PC-3 (cell line): ENCODE results near the gene PRR13. TPM values are rescaled to one million over a fixed set of nuclear protein-coding genes. Genes with fewer than 3 reads are reported as not detected.

ENCODE experiments used
- ATAC-seq: fragments of 200-7000 bp; cut with Tn5 transposase; 2 replicates; pipeline ENCODE4 v1.9.1; 2020; ENCODE audit warnings: mild to moderate bottlenecking, moderate library complexity
- BruUV-seq: library from RNA; stranded (reverse); fragments of 400-500 nt; replicated peaks from 2 replicates; lab custom pipeline; 2021; lab: Mats Ljungman, UMichigan
- CTCF ChIA-PET: fragments of 300-600 bp; sonication (Branson Sonifier 250); formaldehyde crosslinking; loops from one replicate; lab custom pipeline; 2022; ENCODE audit warnings: antibody characterized with exemption; lab: Charles Lee
- POLR2A ChIA-PET: fragments of 300-600 bp; sonication (Branson Sonifier 250); formaldehyde crosslinking; loops from one replicate; lab custom pipeline; 2022; ENCODE audit warnings: antibody characterized with exemption; ENCODE audit not compliant: unreplicated experiment; lab: Charles Lee
- DNase-seq: peaks from one replicate; pipeline ENCODE4 v3.0.0-alpha.2; 2015
- H2AFZ ChIP-seq: fragments of 300-600 bp; sonication (generic); 2 replicates; pipeline ENCODE4 v1.6.0; 2016; ENCODE audit warnings: antibody characterized with exemption, low read length
- H3F3A ChIP-seq: fragments of 300-600 bp; sonication (generic); one replicate; pipeline ENCODE4 v1.6.0; 2017; ENCODE audit warnings: antibody characterized with exemption, low read length, control low read depth, mild to moderate bottlenecking; ENCODE audit not compliant: unreplicated experiment
- H3K27ac ChIP-seq: fragments of 300-600 bp; sonication (generic); 2 replicates; pipeline ENCODE4 v1.5.1; 2016; ENCODE audit warnings: mild to moderate bottlenecking, low read length
- H3K27me3 ChIP-seq: fragments of 300-600 bp; sonication (generic); 2 replicates; pipeline ENCODE4 v1.6.1; 2016; ENCODE audit warnings: low read length, mixed read lengths
- H3K36me3 ChIP-seq: fragments of 300-600 bp; sonication (generic); 2 replicates; pipeline ENCODE4 v1.6.1; 2016; ENCODE audit warnings: low read depth, mixed run types, low read length, mixed read lengths
- H3K4me1 ChIP-seq: fragments of 300-600 bp; sonication (generic); 2 replicates; pipeline ENCODE4 v1.5.1; 2016; ENCODE audit warnings: low read length; ENCODE audit not compliant: insufficient read depth
- H3K4me2 ChIP-seq: fragments of 300-600 bp; sonication (generic); 2 replicates; pipeline ENCODE4 v1.6.0; 2016; ENCODE audit warnings: low read length
- H3K4me3 ChIP-seq: fragments of 300-600 bp; sonication (generic); 2 replicates; pipeline ENCODE4 v1.5.1; 2016; ENCODE audit warnings: mild to moderate bottlenecking, low read length, mixed read lengths
- H3K79me2 ChIP-seq: fragments of 300-600 bp; sonication (generic); 2 replicates; pipeline ENCODE4 v1.6.1; 2017; ENCODE audit warnings: low read length, mixed read lengths
- H3K9ac ChIP-seq: fragments of 300-600 bp; sonication (generic); 2 replicates; pipeline ENCODE4 v1.6.0; 2016; ENCODE audit warnings: mild to moderate bottlenecking, low read length
- H3K9me2 ChIP-seq: fragments of 300-600 bp; sonication (generic); replicated peaks from 2 replicates; pipeline ENCODE4 v1.6.1; 2016; ENCODE audit warnings: mixed run types, low read length, mixed read lengths
- H3K9me3 ChIP-seq: fragments of 300-600 bp; sonication (generic); 2 replicates; pipeline ENCODE4 v1.6.1; 2016; ENCODE audit warnings: low read length, mixed read lengths
- H4K20me1 ChIP-seq: fragments of 300-600 bp; sonication (generic); 2 replicates; pipeline ENCODE4 v1.6.1; 2016; ENCODE audit warnings: low read length, mixed read lengths
- EZH2 ChIP-seq: fragments of 300-600 bp; sonication (generic); IDR thresholded peaks from one replicate; pipeline ENCODE4 v1.6.1; 2017; ENCODE audit warnings: antibody characterized with exemption, mild to moderate bottlenecking, low read length; ENCODE audit not compliant: unreplicated experiment
- EZH2phosphoT487 ChIP-seq: fragments of 300-600 bp; sonication (generic); IDR thresholded peaks from 2 replicates; pipeline ENCODE4 v1.6.1; 2018; ENCODE audit warnings: mild to moderate bottlenecking, antibody characterized with exemption, low read length, borderline replicate concordance
- intact Hi-C: fragments of 100-400 bp; cut with micrococcal nuclease; formaldehyde crosslinking; loops from 2 replicates; pipeline ENCODE4 v1.9.0; 2023
- total RNA-seq: library from RNA; depleted of rRNA; stranded (reverse); fragments of >200 nt; gene quantifications from 2 replicates; pipeline ENCODE4 v1.2.3, GENCODE V29; 2014
- TF ChIP-seq, protein P1 (sequence below): fragments of 300-600 bp; sonication (generic); conservative IDR thresholded peaks from 2 replicates; pipeline ENCODE4 v1.5.1; 2017; ENCODE audit warnings: antibody characterized with exemption, low read depth, mild to moderate bottlenecking, low read length

The PRR13 gene
- total RNA-seq, 1 experiment from 2014 or later = 54.2 TPM

DNA sequence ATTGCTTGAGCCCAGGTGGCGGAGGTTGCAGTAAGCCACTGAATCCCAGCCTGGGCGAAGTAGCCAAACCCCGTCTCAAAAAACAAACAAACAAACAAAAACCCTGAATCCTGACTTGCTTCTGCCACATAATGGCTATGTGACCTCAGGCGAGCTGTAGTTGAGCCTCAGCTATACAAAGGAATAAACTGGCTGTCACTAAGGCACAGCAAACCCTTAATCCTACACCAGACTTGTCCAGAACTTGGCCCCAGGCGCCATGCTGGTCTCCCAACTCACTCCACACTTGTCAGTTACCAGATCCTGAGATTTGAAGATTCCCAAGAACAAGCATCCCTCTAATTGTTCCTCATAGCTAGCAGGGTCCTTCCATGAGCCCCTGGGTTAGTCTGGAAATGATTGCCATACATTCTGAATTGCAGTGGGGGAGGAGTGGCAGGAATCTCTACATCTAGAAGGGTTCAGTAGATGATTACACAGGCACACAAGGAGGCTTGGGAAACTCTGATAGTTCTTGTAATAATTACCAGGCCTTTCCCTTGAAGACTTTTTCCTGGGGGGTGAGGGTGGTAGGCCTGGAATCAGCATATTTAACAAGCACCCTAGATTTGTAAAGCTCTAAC is 47.8 kb downstream of the PRR13 start:
- Histone ChIP-seq H3K4me3 (no peak overlapping the region), H3K9me3 (no peaks in the 10 kb centered on the region), H3K79me2 (no peaks in the 10 kb centered on the region), H3K36me3 (peaks cover 13% of the 10 kb centered on the region; the same call in 1 of the 2 replicates), H4K20me1 (no peaks in the 10 kb centered on the region), H2AFZ (no peak overlapping the region), H3F3A (peaks cover 3% of the 10 kb centered on the region), H3K9ac (no peak overlapping the region), H3K4me2 (no peak overlapping the region), H3K4me1 (peaks cover 7% of the 10 kb centered on the region; the same call in 1 of the 2 replicates), H3K9me2 (no peaks in the 10 kb centered on the region), H3K27me3 (no peaks in the 10 kb centered on the region), H3K27ac (no peak overlapping the region)
- intact Hi-C loops = no loop called here
- POLR2A ChIA-PET = interaction anchor here (0.7 to 0.8 kb wide), 2 partner anchors 11 to 68 kb away, joined by 3 to 9 read pairs; no protein-coding TSS in a partner anchor
- DNase-seq (no peak), ATAC-seq (no peak)
- TF ChIP-seq, protein P1, sequence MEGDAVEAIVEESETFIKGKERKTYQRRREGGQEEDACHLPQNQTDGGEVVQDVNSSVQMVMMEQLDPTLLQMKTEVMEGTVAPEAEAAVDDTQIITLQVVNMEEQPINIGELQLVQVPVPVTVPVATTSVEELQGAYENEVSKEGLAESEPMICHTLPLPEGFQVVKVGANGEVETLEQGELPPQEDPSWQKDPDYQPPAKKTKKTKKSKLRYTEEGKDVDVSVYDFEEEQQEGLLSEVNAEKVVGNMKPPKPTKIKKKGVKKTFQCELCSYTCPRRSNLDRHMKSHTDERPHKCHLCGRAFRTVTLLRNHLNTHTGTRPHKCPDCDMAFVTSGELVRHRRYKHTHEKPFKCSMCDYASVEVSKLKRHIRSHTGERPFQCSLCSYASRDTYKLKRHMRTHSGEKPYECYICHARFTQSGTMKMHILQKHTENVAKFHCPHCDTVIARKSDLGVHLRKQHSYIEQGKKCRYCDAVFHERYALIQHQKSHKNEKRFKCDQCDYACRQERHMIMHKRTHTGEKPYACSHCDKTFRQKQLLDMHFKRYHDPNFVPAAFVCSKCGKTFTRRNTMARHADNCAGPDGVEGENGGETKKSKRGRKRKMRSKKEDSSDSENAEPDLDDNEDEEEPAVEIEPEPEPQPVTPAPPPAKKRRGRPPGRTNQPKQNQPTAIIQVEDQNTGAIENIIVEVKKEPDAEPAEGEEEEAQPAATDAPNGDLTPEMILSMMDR = no peak
- TF ChIP-seq EZH2 = no peak
- TF ChIP-seq EZH2phosphoT487 = no peak
- CTCF ChIA-PET = no interaction called here
- no TSS peak for BruUV-seq

DNA sequence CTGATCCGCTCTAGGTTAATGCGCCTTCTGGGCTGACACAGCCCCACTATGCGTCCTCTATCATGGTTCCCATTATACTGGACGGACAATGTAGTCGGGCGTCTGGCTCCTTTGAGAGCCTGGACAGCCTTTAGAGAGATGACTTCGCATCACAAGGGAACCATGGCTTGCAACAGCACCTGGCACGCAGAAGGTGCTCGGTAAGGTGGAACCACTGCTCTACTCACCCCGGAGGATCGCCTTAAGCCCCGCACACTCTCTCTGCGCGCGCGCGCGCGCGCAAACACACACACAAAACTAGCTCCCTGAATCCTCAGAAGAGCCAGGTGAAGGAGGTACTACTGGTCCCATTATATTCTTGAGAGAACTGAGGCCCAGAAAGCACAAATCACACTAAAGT is 50.7 kb downstream of the PRR13 start:
- intact Hi-C loops = no loop called here

More for the DNA sequence above, 50.7 kb downstream of the PRR13 start:
- H3K4me2 ChIP-seq = peak overlapping the region; percentile 84
- DNase-seq (no peak), ATAC-seq (no peak)
- BruUV-seq = TSS peak; percentile 45
- no peak for TF ChIP-seq EZH2phosphoT487
- TF ChIP-seq EZH2 = no peak
- TF ChIP-seq, protein P1 = no peak
- no peaks in the 10 kb centered on the region for H3K79me2 ChIP-seq
- ChIA-PET CTCF (no interaction called here), POLR2A (interaction anchor here (0.7 kb wide), 2 partner anchors 9 to 15 kb away, joined by 7 to 10 read pairs; no protein-coding TSS in a partner anchor)
- no peak overlapping the region for H3K27ac ChIP-seq
- no peak overlapping the region for H3K9ac ChIP-seq
- H3K9me3 ChIP-seq = no peaks in the 10 kb centered on the region
- H3K9me2 ChIP-seq = no peaks in the 10 kb centered on the region
- H3K4me3 ChIP-seq = no peak overlapping the region
- H3K4me1 ChIP-seq = peaks cover 7% of the 10 kb centered on the region; the same call in 1 of the 2 replicates
- H3K36me3 ChIP-seq = 0 out of 2 replicates have a peak, but pooled peaks cover under 1% of the 10 kb centered on the region
- 0 out of 2 replicates have a peak overlapping the region, but pooled peaks have one; percentile 90 for H2AFZ ChIP-seq
- no peaks in the 10 kb centered on the region for H4K20me1 ChIP-seq
- no peaks in the 10 kb centered on the region for H3F3A ChIP-seq
- no peaks in the 10 kb centered on the region for H3K27me3 ChIP-seq
